Body of pancreas (tissue), 4 donors: ENCODE results near the gene NIN. TPM values are rescaled to one million over a fixed set of nuclear protein-coding genes. Genes with fewer than 3 reads are reported as not detected.
A peak's percentile ranks its signal among the peaks of the same experiment; 100 is the strongest.

ENCODE experiments used
- ATAC-seq: fragments of 150-250 bp; one replicate; pipeline ENCODE4 v1.9.1; 2016
- DNase-seq, 4 donors: peaks; one replicate each; pipeline ENCODE4 v3.0.0-alpha.2; 2019
- H3K27ac ChIP-seq, 4 donors: fragments of 200-600 bp; sonication (generic); 1 replicate in 3 of 4; 2 replicates in 1 of 4; pipeline versions ENCODE4 v1.5.1 to v1.6.1; 2016 to 2019; ENCODE audit warnings: mild to moderate bottlenecking in 1 of 4, mixed read lengths in 1 of 4, moderate library complexity in 1 of 4
- H3K27me3 ChIP-seq, 2 donors: fragments of 200-600 bp; sonication (generic); one replicate each; pipeline ENCODE4 v1.6.0; 2016; ENCODE audit warnings: mild to moderate bottlenecking in 1 of 2
- H3K36me3 ChIP-seq, 2 donors: fragments of 200-600 bp; sonication (generic); replicated peaks in 1 of 2; 2 replicates each; pipeline ENCODE4 v1.5.1; 2016; ENCODE audit warnings: low read depth in 2 of 2; ENCODE audit not compliant: insufficient read depth in 1 of 2
- H3K4me1 ChIP-seq: fragments of 200-600 bp; sonication (generic); one replicate; pipeline ENCODE4 v1.6.0; 2016
- H3K4me3 ChIP-seq, 2 donors: fragments of 200-600 bp; sonication (generic); 1 replicate in 1 of 2; 2 replicates in 1 of 2; pipeline ENCODE4 v1.5.1; 2016 to 2019
- H3K9me3 ChIP-seq, 3 donors: fragments of 200-600 bp; sonication (generic); 1 replicate in 2 of 3; 2 replicates in 1 of 3; pipeline ENCODE4 v1.5.1; 2016
- POLR2A ChIP-seq, 3 donors: fragments of 450-650 bp; IDR thresholded peaks; one replicate each; pipeline ENCODE4 v1.6.1; 2016; ENCODE audit warnings: antibody characterized with exemption in 3 of 3, mild to moderate bottlenecking in 2 of 3
- WGBS, 2 donors: methylation state at CpG; one replicate each; pipeline ENCODE4 v1.1.5; 2017; 5-methylcytosine and 5-hydroxymethylcytosine counted together
- intact Hi-C: fragments of 100-400 bp; cut with DNase I; formaldehyde crosslinking; loops from one replicate; pipeline ENCODE4 v1.15.1; 2023
- total RNA-seq, 2 donors: library from RNA; depleted of rRNA; stranded (reverse); fragments of >200 nt; gene quantifications; one replicate each; pipeline ENCODE4 v1.1.0, GENCODE V29; 2016
- TF ChIP-seq, protein P1 (sequence below), 7 experiments: fragments of 450-650 bp in 4 of 7; fragments of 200-600 bp in 3 of 7; sonication (generic) in 3 of 7; IDR thresholded peaks; one replicate each; pipeline ENCODE4 v1.5.1; 2016 to 2019; ENCODE audit warnings: antibody characterized with exemption in 7 of 7

NIN gene
- total RNA-seq, 2 donors from 2014 or later, result 6.6 to 16.9 TPM

DNA sequence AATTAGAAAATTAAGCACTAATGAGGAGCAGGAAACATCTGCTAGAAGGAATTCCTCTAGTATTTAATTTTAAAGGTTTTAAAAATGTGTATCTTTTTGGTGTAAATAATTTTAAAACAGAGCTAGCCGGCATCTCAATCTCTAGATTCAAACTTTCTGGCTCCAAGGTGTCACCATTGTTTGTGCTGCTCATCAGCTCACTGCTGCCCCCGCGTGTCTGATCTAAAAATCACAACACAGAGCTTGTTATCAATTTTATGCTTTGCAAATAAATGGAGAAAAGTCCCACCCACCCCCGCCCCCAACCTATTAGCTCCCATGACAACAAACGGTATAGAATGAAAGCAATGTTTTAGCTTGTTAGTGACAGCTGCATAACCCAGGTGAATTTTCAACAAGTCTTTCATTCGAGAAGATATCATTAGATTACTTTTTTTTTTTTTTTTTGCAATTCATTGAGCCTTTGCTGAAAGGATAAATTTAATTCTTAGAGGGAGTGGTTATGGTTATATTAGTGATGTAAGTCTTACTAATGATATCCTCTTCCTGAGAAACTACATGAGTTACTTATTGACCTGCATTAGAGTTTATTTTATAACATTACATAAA lies 29.6 kb upstream of the NIN start:
- Histone ChIP-seq H3K36me3 (no peaks in the 10 kb centered on the region), H3K9me3 (no peaks in the 10 kb centered on the region), H3K27me3 (no peaks in the 10 kb centered on the region), H3K4me3 (peak overlapping the region; percentile 11 to 37), H3K4me1 (peaks cover 10% of the 10 kb centered on the region), H3K27ac (peak overlapping the region in 2 of 4 donors; percentile 23 to 64)
- intact Hi-C loops, result no loop called here
- ATAC-seq, result peak; percentile 76
- WGBS, 2 donors, result 1% methylated on average over 6 of the region's 6 CpGs
- DNase-seq, result peak; percentile 78 to 89 (median 84)
- no peak for TF ChIP-seq POLR2A (IDR thresholded peaks at IDR 0.05)
- TF ChIP-seq, protein P1, sequence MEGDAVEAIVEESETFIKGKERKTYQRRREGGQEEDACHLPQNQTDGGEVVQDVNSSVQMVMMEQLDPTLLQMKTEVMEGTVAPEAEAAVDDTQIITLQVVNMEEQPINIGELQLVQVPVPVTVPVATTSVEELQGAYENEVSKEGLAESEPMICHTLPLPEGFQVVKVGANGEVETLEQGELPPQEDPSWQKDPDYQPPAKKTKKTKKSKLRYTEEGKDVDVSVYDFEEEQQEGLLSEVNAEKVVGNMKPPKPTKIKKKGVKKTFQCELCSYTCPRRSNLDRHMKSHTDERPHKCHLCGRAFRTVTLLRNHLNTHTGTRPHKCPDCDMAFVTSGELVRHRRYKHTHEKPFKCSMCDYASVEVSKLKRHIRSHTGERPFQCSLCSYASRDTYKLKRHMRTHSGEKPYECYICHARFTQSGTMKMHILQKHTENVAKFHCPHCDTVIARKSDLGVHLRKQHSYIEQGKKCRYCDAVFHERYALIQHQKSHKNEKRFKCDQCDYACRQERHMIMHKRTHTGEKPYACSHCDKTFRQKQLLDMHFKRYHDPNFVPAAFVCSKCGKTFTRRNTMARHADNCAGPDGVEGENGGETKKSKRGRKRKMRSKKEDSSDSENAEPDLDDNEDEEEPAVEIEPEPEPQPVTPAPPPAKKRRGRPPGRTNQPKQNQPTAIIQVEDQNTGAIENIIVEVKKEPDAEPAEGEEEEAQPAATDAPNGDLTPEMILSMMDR (IDR thresholded peaks at IDR 0.05), result peak; percentile 49 to 80 (median 74)

DNA sequence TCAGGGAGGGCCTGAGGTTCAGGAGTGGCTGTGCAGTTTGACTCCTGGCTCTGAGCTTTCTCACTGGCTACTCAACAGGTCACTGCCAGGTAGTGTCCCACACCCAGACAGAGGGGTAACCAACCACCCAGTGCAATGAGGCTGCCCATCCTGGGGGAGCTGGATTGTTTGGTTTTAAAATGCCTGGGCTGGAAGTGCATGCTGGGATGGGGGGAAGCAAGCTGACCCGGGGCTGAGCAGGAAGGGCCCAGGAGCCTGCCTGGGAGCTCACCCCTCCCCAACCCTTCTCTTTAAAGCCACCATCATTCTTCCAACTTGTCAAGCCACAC lies 28.3 kb upstream of the NIN start:
- no peak for DNase-seq
- Histone ChIP-seq H3K9me3 (no peaks in the 10 kb centered on the region), H3K27ac (no peak overlapping the region), H3K27me3 (no peaks in the 10 kb centered on the region), H3K36me3 (no peaks in the 10 kb centered on the region), H3K4me1 (peaks cover 10% of the 10 kb centered on the region), H3K4me3 (no peak overlapping the region)
- intact Hi-C loops, result no loop called here
- TF ChIP-seq, protein P1 (IDR thresholded peaks at IDR 0.05), result no peak
- TF ChIP-seq POLR2A (IDR thresholded peaks at IDR 0.05), result no peak
- 0 to 50% methylated on average over 1 of the region's 1 CpG for WGBS, 2 donors
- no peak for ATAC-seq

DNA sequence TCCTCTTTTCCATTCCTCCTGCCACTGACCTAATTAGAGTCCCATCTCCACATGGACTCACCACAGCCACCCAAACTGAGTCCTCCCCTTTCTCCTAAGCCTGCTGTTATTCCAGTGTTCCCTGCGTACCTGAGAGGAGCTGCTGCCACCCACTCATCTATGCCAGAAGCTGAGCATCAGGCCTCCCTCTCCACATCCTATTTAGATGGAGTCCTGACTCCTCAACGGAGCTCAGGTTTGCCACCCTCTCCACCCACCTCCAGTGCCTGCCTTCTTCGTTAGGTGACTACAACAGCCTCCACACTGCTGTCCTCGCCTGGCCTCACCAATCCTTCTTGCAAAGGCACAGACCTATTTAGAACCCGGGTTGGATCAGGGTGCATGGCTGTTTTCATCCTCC lies 25.7 kb upstream of the NIN start:
- Histone ChIP-seq H3K9me3 (no peaks in the 10 kb centered on the region), H3K36me3 (no peaks in the 10 kb centered on the region), H3K4me3 (no peak overlapping the region), H3K27ac (no peak overlapping the region), H3K4me1 (peaks cover 10% of the 10 kb centered on the region), H3K27me3 (no peaks in the 10 kb centered on the region)
- ATAC-seq, result no peak
- WGBS, 2 donors, result 80 to 83% methylated on average over 5 of the region's 5 CpGs
- intact Hi-C loops, result no loop called here
- no peak for DNase-seq
- TF ChIP-seq, protein P1 (IDR thresholded peaks at IDR 0.05), result no peak
- TF ChIP-seq POLR2A (IDR thresholded peaks at IDR 0.05), result no peak

DNA sequence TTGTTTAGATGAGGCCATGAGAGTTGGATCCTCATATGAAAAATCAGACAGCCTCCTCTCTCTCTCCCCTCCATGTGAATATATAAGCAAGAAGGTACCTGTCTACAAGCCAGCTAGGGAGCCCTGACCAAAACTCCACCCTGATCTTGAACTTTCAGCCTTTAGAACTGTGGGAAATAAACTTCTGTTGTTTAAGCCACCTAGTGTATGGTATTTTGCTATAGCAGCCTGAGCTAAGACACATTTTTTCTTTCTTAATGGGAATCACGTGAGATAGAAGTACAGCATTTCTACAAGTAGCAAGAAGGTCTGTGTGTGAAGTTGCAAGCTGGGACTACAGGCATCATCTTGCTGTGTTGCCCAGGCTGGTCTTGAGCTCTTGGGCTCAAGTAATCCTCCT lies 24.6 kb upstream of the NIN start:
- 63 to 80% methylated on average over 1 of the region's 1 CpG for WGBS, 2 donors
- intact Hi-C loops, result no loop called here
- peaks cover 10% of the 10 kb centered on the region for H3K4me1 ChIP-seq
- no peak overlapping the region for H3K4me3 ChIP-seq
- H3K36me3 ChIP-seq, result no peaks in the 10 kb centered on the region
- TF ChIP-seq, protein P1 (IDR thresholded peaks at IDR 0.05), result no peak
- TF ChIP-seq POLR2A (IDR thresholded peaks at IDR 0.05), result no peak
- DNase-seq (no peak), ATAC-seq (no peak)
- H3K27me3 ChIP-seq, result no peaks in the 10 kb centered on the region
- H3K27ac ChIP-seq, result no peak overlapping the region
- no peaks in the 10 kb centered on the region for H3K9me3 ChIP-seq

DNA sequence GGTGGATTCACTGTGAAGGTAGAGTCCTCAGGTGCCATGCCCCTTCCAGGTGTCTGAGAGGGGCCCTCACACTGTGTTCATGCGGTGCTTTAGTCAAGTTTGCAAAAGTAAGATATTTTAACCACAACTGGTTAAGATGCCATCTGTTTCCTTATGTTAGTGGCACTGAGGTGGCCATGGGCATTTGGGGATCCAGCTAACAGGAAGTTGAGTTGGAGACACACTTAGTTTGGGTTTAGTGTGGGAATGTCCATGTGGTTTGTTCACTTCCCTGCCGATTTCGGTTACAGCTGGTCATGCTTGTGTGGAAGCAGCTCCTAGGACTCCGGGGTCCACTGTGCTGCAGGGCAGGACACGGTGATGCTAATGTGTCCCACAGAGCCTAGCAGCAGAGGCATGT lies 23.6 kb upstream of the NIN start:
- WGBS, 2 donors, result 79 to 98% methylated on average over 4 to 5 of the region's 5 CpGs
- Histone ChIP-seq H3K9me3 (no peaks in the 10 kb centered on the region), H3K4me1 (peaks cover 3% of the 10 kb centered on the region), H3K27me3 (no peaks in the 10 kb centered on the region), H3K27ac (no peak overlapping the region), H3K4me3 (no peak overlapping the region), H3K36me3 (no peaks in the 10 kb centered on the region)
- intact Hi-C loops, result no loop called here
- ATAC-seq (no peak), DNase-seq (no peak)
- no peak for TF ChIP-seq POLR2A (IDR thresholded peaks at IDR 0.05)
